HG02981 (cell line): ENCODE results near the gene SERP2.

Experiments
- ATAC-seq: cut with Tn5 transposase; IDR thresholded peaks from one replicate; pipeline ENCODE4 v1.9.1; 2021; ENCODE audit warnings: mild to moderate bottlenecking, moderate library complexity; ENCODE audit not compliant: unreplicated experiment

The SERP2 gene

GRCh38 chr13:44355621-44356020 lies 18.0 kb upstream of the SERP2 start:
- no peak for ATAC-seq

- ATAC-seq = no peak
These were observed 13.6 kb upstream of the SERP2 start for GRCh38 chr13:44359983-44360375.

GRCh38 chr13:44362394-44363040 lies 11.1 kb upstream of the SERP2 start:
- no peak for ATAC-seq

- no peak for ATAC-seq
These were observed 9.8 kb upstream of the SERP2 start for GRCh38 chr13:44363631-44364344.

GRCh38 chr13:44364345-44365000 lies 9.2 kb upstream of the SERP2 start:
- ATAC-seq = no peak

- ATAC-seq = no peak
These were observed 8.6 kb upstream of the SERP2 start for GRCh38 chr13:44365008-44365407.

GRCh38 chr13:44365899-44366298 lies 7.7 kb upstream of the SERP2 start:
- no peak for ATAC-seq

GRCh38 chr13:44368062-44368591 lies 5.5 kb upstream of the SERP2 start:
- ATAC-seq = no peak

GRCh38 chr13:44368599-44369368 lies 4.8 kb upstream of the SERP2 start:
- no peak for ATAC-seq

- ATAC-seq = no peak
These were observed 2.2 kb upstream of the SERP2 start for GRCh38 chr13:44371421-44371820.

GRCh38 chr13:44373247-44373600 lies 400 bp upstream of the SERP2 start:
- ATAC-seq = no peak

GRCh38 chr13:44374348-44374712 lies 706 bp downstream of the SERP2 start:
- no peak for ATAC-seq

GRCh38 chr13:44378277-44378676 lies 4.7 kb downstream of the SERP2 start:
- no peak for ATAC-seq

- no peak for ATAC-seq
These were observed 6.3 kb downstream of the SERP2 start for GRCh38 chr13:44379885-44380284.

- no peak for ATAC-seq
These were observed 7.0 kb downstream of the SERP2 start for GRCh38 chr13:44380404-44381165.

GRCh38 chr13:44382635-44383145 lies 9.1 kb downstream of the SERP2 start:
- ATAC-seq = no peak

- no peak for ATAC-seq
These were observed 10.3 kb downstream of the SERP2 start for GRCh38 chr13:44383945-44384344.

- ATAC-seq = no peak
These were observed 11.2 kb downstream of the SERP2 start for GRCh38 chr13:44384778-44385177.

GRCh38 chr13:44385401-44385800 lies 11.8 kb downstream of the SERP2 start:
- ATAC-seq = no peak

- no peak for ATAC-seq
These were observed 12.2 kb downstream of the SERP2 start for GRCh38 chr13:44385847-44386246.
